Endothelial cell of umbilical vein (primary cell): ENCODE measurements around the gene POGK. TPM values are rescaled to one million over a fixed set of nuclear protein-coding genes. Genes with fewer than 3 reads are reported as not detected.
"Not testable (repeated sequence)": the region's sequence is repeated elsewhere in the genome, so short reads cannot be mapped to it uniquely, and the experiment has no call there.

Experiments
- BruUV-seq: library from RNA; stranded (reverse); fragments of 400-500 nt; replicated peaks from 2 replicates; lab custom pipeline; 2021; lab: Mats Ljungman, UMichigan
- CTCF ChIA-PET: fragments of 300-600, 350-600 bp; sonication (Branson Sonifier 250); formaldehyde crosslinking; loops from one replicate; lab custom pipeline; 2021; ENCODE audit warnings: antibody characterized with exemption, inconsistent platforms; lab: Charles Lee
- POLR2A ChIA-PET: fragments of 300-600, 350-600 bp; sonication (Branson Sonifier 250); formaldehyde crosslinking; loops from one replicate; lab custom pipeline; 2021; ENCODE audit warnings: antibody characterized with exemption, inconsistent platforms; lab: Charles Lee
- DNase-seq: peaks from one replicate; pipeline ENCODE4 v3.0.0-alpha.2; 2011; ENCODE audit warnings: low read depth, low spot score
- FAIRE-seq: peaks from 2 replicates; lab custom pipeline; 2011; peaks lifted over from hg19 to GRCh38; lab: Jason Lieb, UNC
- H2AFZ ChIP-seq: 2 replicates; pipeline ENCODE4 v1.6.0; 2012; ENCODE audit warnings: low read depth, low read length, control low read depth, inconsistent platforms
- H3K27ac ChIP-seq: 2 replicates; pipeline ENCODE4 v1.5.1; 2011; ENCODE audit warnings: low read depth, mild to moderate bottlenecking, control low read depth, low read length, moderate library complexity; ENCODE audit not compliant: insufficient read depth
- H3K27me3 ChIP-seq, 2 experiments: 2 replicates each; pipeline versions ENCODE4 v1.6.0 to v1.6.1; 2011; ENCODE audit warnings: low read length in 2 of 2, mixed read lengths in 1 of 2; ENCODE audit not compliant: control insufficient read depth in 2 of 2, insufficient read depth in 2 of 2
- H3K36me3 ChIP-seq, 2 experiments: 2 replicates in 1 of 2; 3 replicates in 1 of 2; pipeline ENCODE4 v1.5.1; 2011; ENCODE audit warnings: low read length in 2 of 2, mild to moderate bottlenecking in 1 of 2, moderate library complexity in 1 of 2; ENCODE audit not compliant: control insufficient read depth in 2 of 2, insufficient read depth in 2 of 2; ENCODE audit errors: extremely low read depth in 1 of 2
- H3K4me1 ChIP-seq: 3 replicates; pipeline ENCODE4 v1.5.1; 2011; ENCODE audit warnings: mild to moderate bottlenecking, low read length; ENCODE audit not compliant: control insufficient read depth, insufficient read depth; ENCODE audit errors: extremely low read depth
- H3K4me2 ChIP-seq: 2 replicates; pipeline ENCODE4 v1.6.1; 2011; ENCODE audit warnings: low read length, control low read depth, mixed read lengths; ENCODE audit not compliant: insufficient read depth
- H3K4me3 ChIP-seq, 3 experiments: fragments of 200-600 bp in 1 of 3; sonication (generic), shearing (Covaris generic) in 1 of 3; replicated peaks in 1 of 3; 2 replicates each; pipeline ENCODE4 v1.5.1; 2011 to 2016; ENCODE audit warnings: control low read depth in 3 of 3, low read length in 3 of 3, mild to moderate bottlenecking in 2 of 3, inconsistent platforms in 1 of 3, low read depth in 1 of 3, moderate library complexity in 1 of 3; ENCODE audit not compliant: insufficient read depth in 1 of 3
- H3K79me2 ChIP-seq: 2 replicates; pipeline ENCODE4 v1.6.0; 2012; ENCODE audit warnings: low read length, inconsistent platforms; ENCODE audit not compliant: control insufficient read depth, insufficient read depth
- H3K9ac ChIP-seq: replicated peaks from 2 replicates; pipeline ENCODE3; 2011; ENCODE audit warnings: low read length, control low read depth; ENCODE audit not compliant: insufficient read depth; ENCODE audit errors: extremely low read depth
- H3K9me1 ChIP-seq: replicated peaks from 3 replicates; pipeline ENCODE4 v1.6.0; 2011; ENCODE audit warnings: mild to moderate bottlenecking, low read length; ENCODE audit not compliant: control insufficient read depth, insufficient read depth; ENCODE audit errors: extremely low read depth
- H3K9me3 ChIP-seq: replicated peaks from 2 replicates; pipeline ENCODE4 v1.5.1; 2012; ENCODE audit warnings: low read length, inconsistent platforms; ENCODE audit not compliant: control insufficient read depth, insufficient read depth
- H4K20me1 ChIP-seq: replicated peaks from 2 replicates; pipeline ENCODE3; 2011; ENCODE audit warnings: mild to moderate bottlenecking, low read length; ENCODE audit not compliant: control insufficient read depth, insufficient read depth; ENCODE audit errors: extremely low read depth
- FOS ChIP-seq: IDR thresholded peaks from 2 replicates; pipeline ENCODE4 v1.6.1; 2011; ENCODE audit warnings: mild to moderate bottlenecking, low read length, moderate library complexity, borderline replicate concordance; ENCODE audit not compliant: insufficient read depth
- GATA2 ChIP-seq: IDR thresholded peaks from 2 replicates; pipeline ENCODE4 v1.7.0; 2011; ENCODE audit warnings: low read depth, mild to moderate bottlenecking, moderate library complexity, mixed read lengths, low read length; ENCODE audit not compliant: insufficient read length, insufficient read depth
- JUN ChIP-seq: IDR thresholded peaks from 2 replicates; pipeline ENCODE4 v1.6.1; 2011; ENCODE audit warnings: borderline replicate concordance, low read depth; ENCODE audit not compliant: insufficient read length, insufficient read depth
- MYC ChIP-seq: IDR thresholded peaks from one replicate; pipeline ENCODE4 v1.6.1; 2011; ENCODE audit warnings: mild to moderate bottlenecking, low read depth, low read length
- POLR2A ChIP-seq: IDR thresholded peaks from 2 replicates; pipeline ENCODE4 v1.6.1; 2012; ENCODE audit warnings: low read depth, mild to moderate bottlenecking, control low read depth, low read length
- dilution Hi-C: fragments of 300-500 bp; cut with MboI; formaldehyde crosslinking; loops from one replicate; pipeline ENCODE4 v1.15.0; 2019; ENCODE audit warnings: low sequenced_read_pairs; ENCODE audit not compliant: extremely low pct_ligation_motif_present
- intact Hi-C: fragments of 100-400 bp; cut with micrococcal nuclease; formaldehyde crosslinking; loops from one replicate; pipeline ENCODE4 v1.10.0; 2022
- polyA plus RNA-seq, 4 experiments: library from polyadenylated mRNA; depleted of rRNA in 3 of 4; stranded (reverse) in 3 of 4; unstranded in 1 of 4; fragments of >200 nt; gene quantifications; 2 replicates each; pipeline versions ENCODE4 v1.2.1 to v1.2.3, GENCODE V29; 2011 to 2012; ENCODE audit warnings: missing spikeins in 1 of 4
- total RNA-seq: library from RNA; stranded (reverse); gene quantifications from 2 replicates; pipeline ENCODE4 v1.2.3, GENCODE V29; 2021

POGK gene
- total and polyA plus RNA-seq, 2 donors (not counting 3 experiments of a cell fraction or from before 2014, with no cell fraction given): 12.5 to 31.8 TPM

DNA sequence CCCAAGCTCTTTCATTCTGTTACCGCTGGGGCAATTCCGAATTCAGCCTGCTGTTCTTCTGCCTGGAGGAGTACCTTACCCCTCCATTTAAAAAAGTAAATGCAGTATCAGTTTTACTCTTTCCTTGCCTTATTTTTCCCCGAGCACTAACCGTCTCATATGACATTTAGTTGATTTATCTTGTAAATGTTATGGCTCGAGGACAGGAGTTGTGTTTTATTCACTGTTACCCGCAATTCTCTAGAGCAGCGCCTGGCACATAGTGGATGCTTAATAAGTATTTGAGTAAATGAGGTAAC, 37.2 kb downstream of the POGK start:
- no peak for FAIRE-seq
- CTCF ChIA-PET: interaction anchor here (0.6 to 1.6 kb wide), 11 partner anchors 33 to 677 kb away, joined by 3 to 6 read pairs (median 4); partner anchors contain the start of genes CREG1, POGK and POU2F1

DNA sequence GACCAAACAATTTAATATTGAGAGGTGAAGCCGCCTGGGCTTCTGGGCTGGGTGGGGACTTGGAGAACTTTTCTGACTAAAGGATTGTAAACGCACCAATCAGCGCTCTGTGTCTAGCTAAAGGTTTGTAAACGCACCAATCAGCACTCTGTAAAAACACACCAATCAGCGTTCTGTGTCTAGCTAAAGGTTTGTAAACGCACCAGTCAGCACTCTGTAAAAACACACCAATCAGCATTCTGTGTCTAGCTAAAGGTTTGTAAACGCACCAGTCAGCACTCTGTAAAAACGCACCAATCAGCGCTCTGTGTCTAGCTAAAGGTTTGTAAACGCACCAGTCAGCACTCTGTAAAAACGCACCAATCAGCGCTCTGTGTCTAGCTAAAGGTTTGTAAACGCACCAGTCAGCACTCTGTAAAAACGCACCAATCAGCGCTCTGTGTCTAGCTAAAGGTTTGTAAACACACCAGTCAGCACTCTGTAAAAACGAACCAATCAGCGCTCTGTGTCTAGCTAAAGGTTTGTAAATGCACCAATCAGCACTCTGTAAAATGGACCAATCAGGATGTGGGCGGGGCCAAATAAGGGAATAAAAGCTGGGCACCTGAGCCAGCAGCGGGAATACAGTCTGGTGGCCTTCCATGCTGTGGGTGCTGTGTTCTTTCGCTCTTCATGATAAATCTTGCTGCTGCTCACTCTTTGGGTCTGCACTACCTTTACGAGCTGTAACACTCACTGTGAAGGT, 39.1 kb downstream of the POGK start:
- H3K9ac ChIP-seq, FAIRE-seq, H3K27me3 ChIP-seq, DNase-seq, H3K9me3 ChIP-seq, H3K36me3 ChIP-seq, dilution Hi-C loops, BruUV-seq, H3K4me3 ChIP-seq, POLR2A ChIA-PET, H4K20me1 ChIP-seq, H2AFZ ChIP-seq, H3K4me2 ChIP-seq, H3K27ac ChIP-seq, H3K9me1 ChIP-seq: not testable (repeated sequence)
- intact Hi-C loops: loop anchor here (10.0 kb wide), 1 partner anchor 954 kb away; no protein-coding TSS in a partner anchor
- Histone ChIP-seq H3K79me2 (peaks cover 15% of the 10 kb centered on the region), H3K4me1 (peaks cover 10% of the 10 kb centered on the region)
- CTCF ChIA-PET: interaction anchor here (0.8 to 1.0 kb wide), 4 partner anchors 12 to 661 kb away, joined by 3 read pairs; no protein-coding TSS in a partner anchor

More for the DNA sequence above, 37.2 kb downstream of the POGK start:
- no peaks in the 10 kb centered on the region for H3K9me3 ChIP-seq
- no peaks in the 10 kb centered on the region for H3K27me3 ChIP-seq
- H3K27ac ChIP-seq: no peak overlapping the region
- peaks cover 25% of the 10 kb centered on the region for H3K79me2 ChIP-seq
- no peaks in the 10 kb centered on the region for H4K20me1 ChIP-seq
- H3K4me1 ChIP-seq: peaks cover 10% of the 10 kb centered on the region
- H3K9ac ChIP-seq: peak overlapping the region; percentile 12
- no peak for DNase-seq
- BruUV-seq: no TSS peak
- H3K9me1 ChIP-seq: no peaks in the 10 kb centered on the region
- peak overlapping the region; percentile 85 for H3K4me2 ChIP-seq
- intact Hi-C loops (loop anchor here (1.0 to 10.0 kb wide), 3 partner anchors 37 to 952 kb away; partner anchors contain the start of genes POGK and POU2F1), dilution Hi-C loops (no loop called here)
- H3K4me3 ChIP-seq: peak overlapping the region in 2 of 3 experiments; percentile 17 to 63
- no peaks in the 10 kb centered on the region for H3K36me3 ChIP-seq
- H2AFZ ChIP-seq: peak overlapping the region; percentile 57
- POLR2A ChIA-PET: interaction anchor here (0.7 to 1.8 kb wide), 3 partner anchors 15 to 344 kb away, joined by 3 to 7 read pairs (median 3); partner anchors contain the start of genes POGK and POU2F1
- TF ChIP-seq MYC (no peak), POLR2A (no peak), GATA2 (no peak), FOS (no peak), JUN (no peak)
